Endothelial cell (in vitro differentiated cells): ENCODE measurements around the gene NEU4. TPM values are rescaled to one million over a fixed set of nuclear protein-coding genes. Genes with fewer than 3 reads are reported as not detected.

Experiments
- DNase-seq: peaks from one replicate; pipeline ENCODE4 v3.0.0; 2021; ENCODE audit warnings: low spot score
- H3K27ac Mint-ChIP-seq: one replicate; pipeline ENCODE4 v1.8.0; 2021; ENCODE audit warnings: mixed read lengths, inconsistent platforms; ENCODE audit not compliant: unreplicated experiment
- H3K27me3 Mint-ChIP-seq: one replicate; pipeline ENCODE4 v1.8.0; 2021; ENCODE audit warnings: mild to moderate bottlenecking, moderate library complexity, mixed read lengths, inconsistent platforms; ENCODE audit not compliant: unreplicated experiment
- H3K36me3 Mint-ChIP-seq: one replicate; pipeline ENCODE4 v1.8.0; 2021; ENCODE audit warnings: mild to moderate bottlenecking, low read depth, mixed read lengths, inconsistent platforms; ENCODE audit not compliant: unreplicated experiment
- H3K4me1 Mint-ChIP-seq: one replicate; pipeline ENCODE4 v1.8.0; 2021; ENCODE audit warnings: mild to moderate bottlenecking, mixed read lengths, inconsistent platforms; ENCODE audit not compliant: unreplicated experiment
- H3K4me3 Mint-ChIP-seq: one replicate; pipeline ENCODE4 v1.8.0; 2021; ENCODE audit warnings: mild to moderate bottlenecking, mixed read lengths, inconsistent platforms; ENCODE audit not compliant: unreplicated experiment
- H3K9me3 Mint-ChIP-seq: one replicate; pipeline ENCODE4 v1.8.0; 2021; ENCODE audit warnings: mixed read lengths, inconsistent platforms; ENCODE audit not compliant: unreplicated experiment
- total RNA-seq: library from RNA; stranded (reverse); fragmentation: NEBNext Ultra II Directional; extraction: Animal tissue kit (Norgen Biotek cat#: 25700); gene quantifications from one replicate; pipeline ENCODE4 v1.2.1, GENCODE V29; 2021; ENCODE audit not compliant: unreplicated experiment
- TF ChIP-seq, protein P1 (sequence below): fragments of 200-600 bp; sonication (generic); IDR thresholded peaks from one replicate; pipeline ENCODE4 v1.5.0; 2021; ENCODE audit warnings: antibody characterized with exemption; ENCODE audit not compliant: unreplicated experiment

Gene NEU4
- total RNA-seq, 1 donor from 2014 or later, result 0.33 TPM

DNA sequence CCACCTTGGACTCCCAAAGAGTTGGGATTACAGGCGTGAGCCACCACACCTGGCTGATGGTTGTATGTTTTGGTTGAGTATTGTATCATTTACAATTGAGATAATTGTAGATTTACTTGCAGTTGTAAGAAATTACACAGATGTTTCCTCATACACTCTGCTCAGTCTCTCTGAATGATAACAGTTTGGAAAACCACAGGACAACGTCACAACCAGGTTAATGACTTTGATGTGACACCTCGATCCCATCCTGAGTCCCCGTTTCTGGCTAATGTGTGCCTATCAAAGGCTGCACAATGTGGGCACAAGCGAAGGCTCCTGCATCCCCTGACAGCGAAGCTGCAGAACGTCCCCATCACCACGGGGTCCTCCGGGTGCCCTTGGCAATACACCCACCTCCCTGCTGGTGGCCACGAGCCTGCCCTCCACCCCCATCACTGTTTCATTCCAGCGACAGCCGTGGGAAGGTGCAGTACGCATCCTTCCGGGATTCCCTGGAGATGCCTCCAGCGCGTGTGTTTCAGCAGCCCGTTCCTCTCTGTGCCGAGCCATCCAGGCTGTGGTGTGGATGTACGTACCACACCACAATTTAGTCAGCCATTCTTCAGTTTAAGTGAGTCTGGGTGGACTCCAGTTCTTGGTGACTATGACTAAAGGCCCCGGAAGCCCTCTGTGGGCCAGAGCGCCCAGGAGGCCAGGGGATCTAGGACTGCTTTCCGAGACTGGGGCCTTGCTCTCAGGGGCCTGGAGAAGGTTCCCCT is 54.0 kb downstream of the NEU4 start:
- Mint-ChIP-seq H3K4me1 (peaks cover 11% of the 10 kb centered on the region), H3K27me3 (peaks cover 17% of the 10 kb centered on the region), H3K4me3 (no peak overlapping the region), H3K9me3 (peaks cover 4% of the 10 kb centered on the region), H3K27ac (no peak overlapping the region), H3K36me3 (peaks cover 26% of the 10 kb centered on the region)
- no peak for DNase-seq
- TF ChIP-seq, protein P1, sequence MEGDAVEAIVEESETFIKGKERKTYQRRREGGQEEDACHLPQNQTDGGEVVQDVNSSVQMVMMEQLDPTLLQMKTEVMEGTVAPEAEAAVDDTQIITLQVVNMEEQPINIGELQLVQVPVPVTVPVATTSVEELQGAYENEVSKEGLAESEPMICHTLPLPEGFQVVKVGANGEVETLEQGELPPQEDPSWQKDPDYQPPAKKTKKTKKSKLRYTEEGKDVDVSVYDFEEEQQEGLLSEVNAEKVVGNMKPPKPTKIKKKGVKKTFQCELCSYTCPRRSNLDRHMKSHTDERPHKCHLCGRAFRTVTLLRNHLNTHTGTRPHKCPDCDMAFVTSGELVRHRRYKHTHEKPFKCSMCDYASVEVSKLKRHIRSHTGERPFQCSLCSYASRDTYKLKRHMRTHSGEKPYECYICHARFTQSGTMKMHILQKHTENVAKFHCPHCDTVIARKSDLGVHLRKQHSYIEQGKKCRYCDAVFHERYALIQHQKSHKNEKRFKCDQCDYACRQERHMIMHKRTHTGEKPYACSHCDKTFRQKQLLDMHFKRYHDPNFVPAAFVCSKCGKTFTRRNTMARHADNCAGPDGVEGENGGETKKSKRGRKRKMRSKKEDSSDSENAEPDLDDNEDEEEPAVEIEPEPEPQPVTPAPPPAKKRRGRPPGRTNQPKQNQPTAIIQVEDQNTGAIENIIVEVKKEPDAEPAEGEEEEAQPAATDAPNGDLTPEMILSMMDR, result no peak

DNA sequence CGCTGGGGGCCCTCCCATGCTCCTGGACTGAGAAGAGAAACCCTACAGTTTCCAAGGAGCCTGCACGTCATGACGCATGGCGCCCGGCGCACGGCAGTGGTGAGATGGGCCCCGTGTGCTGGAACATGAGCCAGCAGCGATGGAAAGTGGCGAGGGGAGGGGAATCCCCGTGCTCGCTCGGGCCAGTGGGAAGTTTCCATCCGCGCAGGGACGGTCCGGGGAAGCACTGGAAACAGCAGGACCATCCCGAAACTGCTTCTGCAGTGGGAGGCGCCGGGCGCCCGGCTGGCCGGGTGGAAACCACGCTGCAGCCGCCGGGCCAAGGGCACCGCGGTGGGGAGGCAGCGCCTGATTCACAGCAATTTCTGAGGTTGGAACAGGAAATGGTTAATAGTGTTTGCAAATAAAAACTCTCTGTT is 54.6 kb downstream of the NEU4 start:
- Mint-ChIP-seq H3K9me3 (peaks cover 4% of the 10 kb centered on the region), H3K4me3 (no peak overlapping the region), H3K36me3 (peaks cover 26% of the 10 kb centered on the region), H3K27ac (no peak overlapping the region), H3K27me3 (peaks cover 15% of the 10 kb centered on the region), H3K4me1 (peaks cover 11% of the 10 kb centered on the region)
- no peak for DNase-seq
- TF ChIP-seq, protein P1, result no peak

DNA sequence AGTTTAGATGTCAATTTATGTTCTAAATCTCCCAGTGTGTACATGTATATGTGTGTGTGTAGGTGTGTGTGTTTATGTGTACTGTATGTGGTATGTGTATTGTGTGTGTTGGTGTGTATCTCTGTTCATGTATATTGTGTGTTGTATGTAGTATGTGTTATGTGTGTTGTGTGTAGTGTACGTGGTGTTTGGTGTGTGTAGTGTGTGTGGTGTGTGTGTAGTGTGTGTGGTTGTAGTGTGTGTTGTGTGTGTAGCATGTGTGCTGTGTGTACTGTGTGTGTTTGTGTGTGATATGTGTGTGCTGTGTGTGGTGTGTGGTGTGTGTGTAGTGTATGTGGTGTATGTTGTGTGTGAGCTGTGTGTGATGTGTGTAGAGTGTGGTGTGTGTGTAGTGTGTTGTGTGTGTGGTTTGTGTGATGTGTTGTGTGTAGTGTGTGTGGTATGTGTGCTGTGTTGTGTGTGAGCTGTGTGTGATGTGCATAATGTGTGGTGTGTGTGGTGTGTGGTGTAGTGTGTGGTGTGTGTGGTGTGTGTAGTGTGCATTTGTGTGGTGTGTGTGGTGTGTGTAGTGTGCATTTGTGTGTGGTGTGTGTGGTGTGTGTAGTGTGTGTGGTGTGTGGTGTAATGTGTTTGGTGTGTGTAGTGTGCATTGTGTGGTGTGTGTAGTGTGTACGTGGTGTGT is 55.3 kb downstream of the NEU4 start:
- Mint-ChIP-seq H3K9me3 (peaks cover 4% of the 10 kb centered on the region), H3K4me3 (peak overlapping the region; percentile 56), H3K36me3 (peaks cover 26% of the 10 kb centered on the region), H3K27ac (peak overlapping the region; percentile 11), H3K4me1 (peaks cover 11% of the 10 kb centered on the region), H3K27me3 (peaks cover 15% of the 10 kb centered on the region)
- no peak for DNase-seq
- TF ChIP-seq, protein P1, result no peak

DNA sequence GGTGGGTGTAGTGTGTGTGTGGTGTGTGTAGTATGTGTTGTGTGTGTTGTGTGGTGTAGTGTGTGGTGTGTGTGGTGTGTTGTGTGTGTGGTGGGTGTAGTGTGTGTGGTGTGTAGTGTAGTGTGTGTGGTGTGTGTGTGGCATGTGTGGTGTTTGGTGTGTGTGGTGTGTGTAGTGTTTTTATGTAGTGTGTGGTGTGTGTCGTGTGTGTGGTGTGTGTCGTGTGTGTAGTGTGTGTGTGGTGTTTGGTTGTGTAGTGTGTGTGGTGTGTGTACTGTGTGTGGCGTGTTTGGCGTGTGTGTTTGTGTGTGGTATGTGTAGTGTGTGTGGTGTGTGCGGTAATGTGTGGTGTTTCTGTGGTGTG is 55.8 kb downstream of the NEU4 start:
- Mint-ChIP-seq H3K4me3 (peak overlapping the region; percentile 56), H3K36me3 (peaks cover 26% of the 10 kb centered on the region), H3K27ac (no peak overlapping the region), H3K4me1 (peaks cover 11% of the 10 kb centered on the region), H3K27me3 (peaks cover 15% of the 10 kb centered on the region), H3K9me3 (peaks cover 4% of the 10 kb centered on the region)
- TF ChIP-seq, protein P1, result no peak
- no peak for DNase-seq

DNA sequence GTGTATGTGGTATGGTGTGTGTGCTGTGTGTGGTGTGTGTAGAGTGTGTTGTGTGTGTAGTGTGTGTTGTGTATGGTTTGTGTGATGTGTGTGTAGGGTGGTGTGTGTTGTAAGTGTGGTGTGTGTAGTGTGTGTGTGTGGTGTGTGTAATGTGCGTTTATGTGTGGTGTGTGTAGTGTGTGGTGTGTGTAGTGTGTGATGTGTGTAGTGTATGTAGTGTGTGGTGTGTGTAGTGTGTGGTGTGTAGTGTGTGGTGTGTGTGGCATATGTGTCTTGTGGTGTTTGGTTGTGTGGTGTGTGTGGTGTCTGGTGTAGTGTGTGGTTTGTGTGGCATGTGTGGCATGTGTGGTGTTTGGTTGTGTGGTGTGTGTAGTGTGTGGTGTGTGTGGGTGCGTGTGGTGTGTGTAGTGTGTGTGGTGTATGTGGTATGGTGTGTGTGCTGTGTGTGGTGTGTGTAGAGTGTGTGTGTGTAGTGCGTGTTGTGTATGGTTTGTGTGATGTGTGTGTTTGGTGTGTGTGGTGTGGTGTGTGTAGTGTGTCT is 56.5 kb downstream of the NEU4 start:
- peak overlapping the region; percentile 25 for H3K27ac Mint-ChIP-seq
- no peak for DNase-seq
- peaks cover 4% of the 10 kb centered on the region for H3K9me3 Mint-ChIP-seq
- TF ChIP-seq, protein P1, result no peak
- peaks cover 26% of the 10 kb centered on the region for H3K36me3 Mint-ChIP-seq
- H3K4me3 Mint-ChIP-seq, result peak overlapping the region; percentile 56
- H3K27me3 Mint-ChIP-seq, result peaks cover 15% of the 10 kb centered on the region
- peaks cover 11% of the 10 kb centered on the region for H3K4me1 Mint-ChIP-seq
